NB4 (cell line): ENCODE data around the gene GID8.

Experiments
- POLR2A ChIP-seq: IDR thresholded peaks from 2 replicates; pipeline ENCODE4 v1.6.1; 2011; ENCODE audit warnings: mild to moderate bottlenecking; ENCODE audit not compliant: insufficient read length; ENCODE audit errors: extremely low read depth
- TF ChIP-seq, protein P1 (sequence below): IDR thresholded peaks from one replicate; pipeline ENCODE4 v1.5.1; 2012; ENCODE audit warnings: low read depth, low read length

DNA sequence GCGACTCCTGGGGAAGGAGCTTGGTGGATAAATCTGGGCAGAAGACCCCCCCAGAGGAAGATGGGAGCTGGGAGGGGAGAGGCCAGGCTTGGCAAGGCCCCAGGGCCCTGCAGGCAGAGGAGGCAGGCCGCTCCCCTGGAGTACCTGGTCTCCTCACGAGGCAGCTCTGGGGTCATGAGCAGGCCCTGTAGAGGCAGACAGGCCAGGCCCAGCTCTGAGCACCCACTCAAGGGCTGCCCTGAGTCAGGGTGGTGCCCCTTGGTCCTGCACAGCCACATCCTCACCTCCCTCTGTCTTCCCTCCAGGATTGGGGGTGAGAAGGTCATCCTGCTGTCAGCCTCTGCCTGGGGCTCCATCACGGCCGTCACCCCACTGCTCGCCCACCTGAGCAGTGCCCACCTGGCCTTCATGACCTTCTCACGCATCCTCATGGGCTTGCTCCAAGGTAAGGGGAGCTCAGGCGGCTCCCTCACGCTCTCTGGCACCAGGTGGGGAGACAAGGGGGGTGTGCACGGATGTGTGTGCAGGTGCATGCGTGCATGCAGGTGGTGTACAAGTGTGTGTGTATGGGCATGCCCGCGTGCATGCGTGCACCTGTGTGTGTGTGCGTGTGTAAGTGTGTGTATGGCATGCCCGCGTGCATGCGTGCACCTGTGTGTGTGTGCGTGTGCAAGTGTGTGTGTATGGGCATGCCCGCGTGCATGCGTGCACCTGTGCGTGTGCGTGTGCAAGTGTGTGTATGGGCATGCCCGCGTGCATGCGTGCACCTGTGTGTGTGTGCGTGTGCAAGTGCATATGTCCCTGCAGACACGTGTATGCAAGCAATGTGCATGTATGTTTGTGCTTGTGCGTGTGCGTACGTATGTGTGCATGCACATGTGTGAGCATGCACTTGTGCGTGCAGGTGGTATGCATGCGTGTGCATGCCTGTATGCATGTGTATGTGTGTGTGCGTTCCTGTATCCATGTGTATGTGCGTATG lies 19.5 kb downstream of the GID8 start:
- TF ChIP-seq, protein P1, sequence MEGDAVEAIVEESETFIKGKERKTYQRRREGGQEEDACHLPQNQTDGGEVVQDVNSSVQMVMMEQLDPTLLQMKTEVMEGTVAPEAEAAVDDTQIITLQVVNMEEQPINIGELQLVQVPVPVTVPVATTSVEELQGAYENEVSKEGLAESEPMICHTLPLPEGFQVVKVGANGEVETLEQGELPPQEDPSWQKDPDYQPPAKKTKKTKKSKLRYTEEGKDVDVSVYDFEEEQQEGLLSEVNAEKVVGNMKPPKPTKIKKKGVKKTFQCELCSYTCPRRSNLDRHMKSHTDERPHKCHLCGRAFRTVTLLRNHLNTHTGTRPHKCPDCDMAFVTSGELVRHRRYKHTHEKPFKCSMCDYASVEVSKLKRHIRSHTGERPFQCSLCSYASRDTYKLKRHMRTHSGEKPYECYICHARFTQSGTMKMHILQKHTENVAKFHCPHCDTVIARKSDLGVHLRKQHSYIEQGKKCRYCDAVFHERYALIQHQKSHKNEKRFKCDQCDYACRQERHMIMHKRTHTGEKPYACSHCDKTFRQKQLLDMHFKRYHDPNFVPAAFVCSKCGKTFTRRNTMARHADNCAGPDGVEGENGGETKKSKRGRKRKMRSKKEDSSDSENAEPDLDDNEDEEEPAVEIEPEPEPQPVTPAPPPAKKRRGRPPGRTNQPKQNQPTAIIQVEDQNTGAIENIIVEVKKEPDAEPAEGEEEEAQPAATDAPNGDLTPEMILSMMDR, result no peak
- no peak for TF ChIP-seq POLR2A
